SK-N-MC (cell line): ENCODE data around the gene C1orf174.
"Not testable (repeated sequence)": the region's sequence is repeated elsewhere in the genome, so short reads cannot be mapped to it uniquely, and the experiment has no call there.

Experiments used
- EZH2 ChIP-seq: fragments of 200-600 bp; sonication (generic); IDR thresholded peaks from one replicate; pipeline ENCODE4 v1.6.1; 2017; ENCODE audit warnings: antibody characterized with exemption
- FOXP2 ChIP-seq: optimal IDR thresholded peaks from 2 replicates; pipeline ENCODE3; 2011; ENCODE audit warnings: mild to moderate bottlenecking, moderate library complexity; ENCODE audit not compliant: insufficient read depth; ENCODE audit errors: extremely low read length, control extremely low read depth
- POLR2AphosphoS5 ChIP-seq: IDR thresholded peaks from 2 replicates; pipeline ENCODE4 v1.6.1; 2012; ENCODE audit warnings: mild to moderate bottlenecking, low read depth, low read length, borderline replicate concordance

GRCh38 chr1:3918359-3918758 lies 18.3 kb upstream of the C1orf174 start:
- not testable (repeated sequence) for TF ChIP-seq EZH2, POLR2AphosphoS5, FOXP2
